NCI-H524 (cell line): ENCODE measurements around the gene AOPEP.
A peak's percentile ranks its signal among the peaks of the same experiment; 100 is the strongest.

Experiments
- DNase-seq, 2 experiments: peaks; one replicate each; lab custom pipeline; 2025; lab: John Stamatoyannopoulos, UW

Gene AOPEP

GRCh38 chr9:95116002-95116807, 389.7 kb downstream of the AOPEP start:
- peak in 1 of 2 experiments; percentile 15 for DNase-seq

- DNase-seq: no peak
Observed at GRCh38 chr9:95116808-95117204, 390.3 kb downstream of the AOPEP start.

- DNase-seq: no peak
Observed at GRCh38 chr9:95118596-95118995, 392.1 kb downstream of the AOPEP start.

- no peak for DNase-seq
Observed at GRCh38 chr9:95120781-95121370, 394.4 kb downstream of the AOPEP start.

GRCh38 chr9:95124582-95125367, 398.3 kb downstream of the AOPEP start:
- peak in 1 of 2 experiments; percentile 62 for DNase-seq

GRCh38 chr9:95125652-95126051, 399.2 kb downstream of the AOPEP start:
- DNase-seq: no peak

DNA sequence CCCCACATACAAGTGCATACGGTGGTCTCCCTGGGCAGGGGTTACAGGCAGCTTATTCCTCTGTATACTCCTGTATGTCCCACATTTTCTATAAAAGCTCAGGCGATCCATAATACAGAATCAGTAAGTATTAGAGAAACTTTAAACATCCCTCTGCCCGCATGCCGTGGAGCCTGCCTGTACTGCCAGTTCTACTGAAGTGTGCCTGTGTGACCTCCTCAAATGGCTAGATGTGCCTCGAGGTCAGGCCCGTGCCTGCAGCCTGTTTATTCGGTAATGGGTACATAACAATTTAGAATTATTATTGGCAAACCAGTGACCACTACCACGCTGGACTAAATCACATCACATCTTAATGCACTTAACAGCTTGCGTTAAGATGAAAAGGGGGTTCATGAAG, 400.2 kb downstream of the AOPEP start:
- DNase-seq: no peak

- DNase-seq: peak; percentile 64 to 76
Observed at GRCh38 chr9:95127249-95128176, 401.0 kb downstream of the AOPEP start.

GRCh38 chr9:95128177-95128524, 401.7 kb downstream of the AOPEP start:
- no peak for DNase-seq

- peak; percentile 96 to 98 for DNase-seq
Observed at GRCh38 chr9:95129476-95130291, 403.2 kb downstream of the AOPEP start.

GRCh38 chr9:95130484-95130883, 404.0 kb downstream of the AOPEP start:
- DNase-seq: no peak

DNA sequence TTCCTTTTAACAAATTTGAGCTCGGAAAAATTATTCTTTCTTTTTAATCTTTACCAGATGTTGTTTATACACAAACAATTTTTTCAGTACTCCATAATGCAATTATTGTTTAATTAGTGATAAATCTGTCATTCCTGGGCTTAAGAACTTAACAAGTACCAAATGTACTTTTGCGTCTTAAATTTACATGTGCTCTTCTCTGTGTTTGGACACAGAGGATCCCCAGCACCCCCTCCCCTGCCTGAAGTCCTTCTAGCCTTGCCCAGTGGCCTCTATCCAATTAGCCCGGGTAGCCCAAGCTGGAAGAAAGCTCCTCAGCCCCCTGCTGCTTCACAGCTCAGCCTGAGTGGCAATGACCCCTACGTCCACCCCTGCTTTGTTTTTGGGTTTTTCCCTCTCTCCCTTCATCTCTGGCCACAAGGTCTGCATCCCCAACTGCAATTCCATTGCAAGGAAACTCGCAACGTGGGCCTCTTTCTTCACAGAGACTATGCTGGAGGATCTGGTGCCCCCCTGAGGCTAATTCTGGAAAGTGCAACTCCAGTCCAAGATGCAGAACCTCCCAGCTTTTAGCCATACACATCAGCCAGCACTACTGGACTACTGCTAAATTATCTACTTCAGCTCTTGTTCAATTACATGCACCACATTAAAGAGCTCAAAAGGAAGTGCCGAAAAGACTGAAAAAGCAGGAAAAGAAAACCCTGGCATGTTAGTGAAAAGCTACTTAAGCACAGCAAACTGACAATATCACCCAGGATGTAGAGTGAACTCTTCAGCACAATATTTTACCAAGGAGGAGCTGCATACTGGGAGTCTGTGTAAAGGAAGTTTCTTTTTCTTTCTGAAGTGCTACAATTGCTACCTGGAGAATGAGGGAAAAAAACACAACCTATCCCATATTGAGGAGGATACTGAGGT, 404.8 kb downstream of the AOPEP start:
- peak; percentile 71 to 82 for DNase-seq

GRCh38 chr9:95132366-95133324, 406.1 kb downstream of the AOPEP start:
- peak; percentile 84 to 92 for DNase-seq

DNA sequence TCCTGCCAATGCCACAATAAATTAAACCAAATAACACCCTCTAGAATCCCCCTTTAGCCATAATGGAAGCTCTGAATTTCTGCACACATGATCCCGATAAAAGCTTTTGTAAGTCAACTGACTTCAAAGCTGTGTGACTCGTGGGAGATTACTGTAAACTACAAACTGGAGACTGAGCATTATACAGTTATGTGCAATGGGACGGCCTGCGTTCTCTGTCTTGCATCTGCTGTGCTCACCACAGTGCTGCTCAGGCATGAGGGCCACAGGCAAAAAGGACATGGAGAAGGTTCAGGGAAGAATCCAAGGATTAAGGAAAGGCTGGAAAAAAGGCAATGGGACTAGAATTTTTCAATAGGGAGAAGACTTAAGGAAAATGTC, 406.8 kb downstream of the AOPEP start:
- no peak for DNase-seq

GRCh38 chr9:95134457-95134881, 408.0 kb downstream of the AOPEP start:
- no peak for DNase-seq

DNA sequence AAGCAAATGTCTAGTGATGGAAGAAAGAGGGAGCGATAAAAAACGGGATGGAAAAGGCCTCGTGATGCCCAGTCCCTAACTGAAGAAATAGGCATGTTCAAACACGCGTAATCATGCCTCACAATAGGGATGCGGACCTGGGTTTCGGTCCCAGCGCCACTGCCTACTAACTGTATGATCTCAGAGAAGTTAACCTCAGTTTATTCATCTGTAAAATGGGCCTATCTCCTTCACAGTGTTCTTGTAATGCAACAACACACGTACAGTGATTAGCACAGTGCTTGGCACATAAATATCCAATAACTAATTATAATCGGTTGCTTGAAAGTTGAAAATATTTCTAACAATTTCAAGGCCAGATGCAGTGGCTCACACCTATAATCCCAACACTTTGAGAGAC, 409.3 kb downstream of the AOPEP start:
- no peak for DNase-seq
